GM21526 (cell line): Measurements from ENCODE around the gene KIF11.

Source experiments
- ATAC-seq: cut with Tn5 transposase; IDR thresholded peaks from one replicate; pipeline ENCODE4 v1.9.1; 2021; ENCODE audit warnings: moderate library complexity; ENCODE audit not compliant: unreplicated experiment, low FRiP score

Gene KIF11

DNA sequence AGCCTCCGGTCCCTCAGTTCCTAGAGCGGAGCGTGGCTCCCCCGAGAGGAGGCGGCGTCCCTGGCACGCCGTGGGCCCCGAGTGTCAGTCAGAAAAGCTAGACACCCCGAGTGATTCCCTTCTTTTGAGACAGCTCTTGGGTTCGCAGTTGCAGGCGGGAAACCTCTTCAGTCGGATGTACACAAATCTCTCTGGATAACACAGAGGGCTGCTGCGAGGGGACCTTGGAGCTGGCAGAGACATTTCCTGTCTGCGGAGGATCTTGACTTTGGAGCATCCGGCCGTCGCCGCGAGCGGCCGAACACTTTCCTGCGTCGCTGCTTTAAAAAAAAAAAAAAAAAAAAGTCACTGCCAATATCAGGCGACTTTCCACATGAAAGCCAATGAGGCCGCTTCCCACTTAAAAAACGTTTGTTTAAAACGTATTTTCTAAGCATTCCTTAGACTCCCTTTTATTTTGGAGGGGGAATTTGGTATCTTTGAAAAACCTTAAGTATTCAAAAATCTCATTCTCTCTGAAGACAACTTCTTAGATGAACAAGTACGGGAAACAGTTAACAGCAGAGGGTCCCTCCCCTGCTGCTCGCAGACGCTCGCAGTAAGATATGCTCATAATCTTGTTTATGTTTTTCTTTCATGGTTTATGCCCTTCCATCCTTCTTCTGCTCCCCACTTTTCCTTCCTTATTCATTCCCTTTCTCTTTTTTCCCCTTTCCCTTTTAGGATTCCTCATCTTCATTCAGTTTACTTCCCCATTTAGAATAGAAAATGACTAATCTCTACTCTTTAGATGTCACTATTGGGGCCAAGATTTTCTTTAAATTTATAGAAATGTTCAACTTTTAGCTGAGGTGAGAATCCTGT lies 106.8 kb downstream of the KIF11 start:
- ATAC-seq, result no peak

GRCh38 chr10:92702301-92702916 lies 109.5 kb downstream of the KIF11 start:
- ATAC-seq, result no peak
